Prostate gland (tissue), 2 donors: ENCODE measurements around the gene PLXDC2. TPM values are rescaled to one million over a fixed set of nuclear protein-coding genes. Genes with fewer than 3 reads are reported as not detected.

Source experiments
- DNase-seq: peaks from one replicate; pipeline ENCODE4 v3.0.0-alpha.2; 2019; ENCODE audit warnings: low spot score
- H3K27ac ChIP-seq, 2 donors: fragments of 200-600 bp; sonication (generic); 2 replicates each; pipeline ENCODE4 v1.5.1; 2017 to 2019
- H3K27me3 ChIP-seq: fragments of 200-600 bp; sonication (generic); replicated peaks from 2 replicates; pipeline ENCODE4 v1.5.1; 2019; ENCODE audit not compliant: insufficient read depth
- H3K36me3 ChIP-seq, 2 donors: fragments of 200-600 bp; sonication (generic); 1 replicate in 1 of 2; 2 replicates in 1 of 2; pipeline versions ENCODE4 v1.5.1 to v1.8.1; 2017 to 2019
- H3K4me1 ChIP-seq: fragments of 200-600 bp; sonication (generic); replicated peaks from 2 replicates; pipeline ENCODE4 v1.5.1; 2019
- H3K4me3 ChIP-seq, 2 donors: fragments of 200-600 bp; sonication (generic); 2 replicates each; pipeline ENCODE4 v1.5.1; 2017 to 2019
- H3K9me3 ChIP-seq: fragments of 200-600 bp; sonication (generic); 2 replicates; pipeline ENCODE4 v1.5.1; 2017
- CTCF ChIP-seq, 4 experiments: fragments of 200-600 bp in 2 of 4; fragments of 450-650 bp in 2 of 4; sonication (generic) in 2 of 4; IDR thresholded peaks; 1 replicate in 3 of 4; 2 replicates in 1 of 4; pipeline ENCODE4 v1.5.1; 2016 to 2019; ENCODE audit warnings: antibody characterized with exemption in 4 of 4, mild to moderate bottlenecking in 2 of 4, moderate library complexity in 2 of 4
- POLR2A ChIP-seq: fragments of 450-650 bp; IDR thresholded peaks from one replicate; pipeline ENCODE4 v1.6.1; 2016; ENCODE audit warnings: antibody characterized with exemption, mild to moderate bottlenecking
- POLR2AphosphoS5 ChIP-seq: sonication (generic); formaldehyde crosslinking; IDR thresholded peaks from one replicate; pipeline ENCODE4 v1.6.1; 2017; ENCODE audit warnings: antibody characterized with exemption
- WGBS: methylation state at CpG from one replicate; pipeline ENCODE4 v1.1.5; 2018; 5-methylcytosine and 5-hydroxymethylcytosine counted together
- intact Hi-C: fragments of 100-400 bp; cut with DNase I; formaldehyde crosslinking; loops from one replicate; pipeline ENCODE4 v1.14.2; 2022
- total RNA-seq, 2 donors: library from RNA; depleted of rRNA; stranded (reverse); fragments of >200 nt; gene quantifications; one replicate each; pipeline ENCODE4 v1.1.0, GENCODE V29; 2016

Gene PLXDC2
- total RNA-seq, 2 donors from 2014 or later = 19.6 to 83.6 TPM

GRCh38 chr10:20084451-20084850, 268.2 kb downstream of the PLXDC2 start:
- intact Hi-C loops = no loop called here
- Histone ChIP-seq H3K4me3 (no peak overlapping the region), H3K4me1 (no peaks in the 10 kb centered on the region), H3K27ac (no peak overlapping the region), H3K9me3 (no peaks in the 10 kb centered on the region), H3K27me3 (no peaks in the 10 kb centered on the region), H3K36me3 (no peaks in the 10 kb centered on the region)
- TF ChIP-seq CTCF (IDR thresholded peaks at IDR 0.05) (no peak), POLR2AphosphoS5 (no peak), POLR2A (no peak)
- 82% methylated on average over 2 of the region's 2 CpGs for WGBS
- no peak for DNase-seq

GRCh38 chr10:20085115-20085514, 268.9 kb downstream of the PLXDC2 start:
- TF ChIP-seq POLR2AphosphoS5 = no peak
- no peak for TF ChIP-seq POLR2A
- no peak for TF ChIP-seq CTCF (IDR thresholded peaks at IDR 0.05)
- intact Hi-C loops = no loop called here
- Histone ChIP-seq H3K4me3 (no peak overlapping the region), H3K9me3 (no peaks in the 10 kb centered on the region), H3K4me1 (no peaks in the 10 kb centered on the region), H3K27ac (no peak overlapping the region), H3K27me3 (no peaks in the 10 kb centered on the region), H3K36me3 (no peaks in the 10 kb centered on the region)
- no peak for DNase-seq
- 80% methylated on average over 5 of the region's 5 CpGs for WGBS

- Histone ChIP-seq H3K27me3 (no peaks in the 10 kb centered on the region), H3K36me3 (no peaks in the 10 kb centered on the region), H3K27ac (no peak overlapping the region), H3K9me3 (no peaks in the 10 kb centered on the region), H3K4me3 (no peak overlapping the region), H3K4me1 (no peaks in the 10 kb centered on the region)
- intact Hi-C loops = no loop called here
- no peak for TF ChIP-seq POLR2A
- no peak for TF ChIP-seq CTCF (IDR thresholded peaks at IDR 0.05)
- no peak for TF ChIP-seq POLR2AphosphoS5
- DNase-seq = no peak
- 91% methylated on average over 2 of the region's 2 CpGs for WGBS
Observed at GRCh38 chr10:20087353-20087752, 271.1 kb downstream of the PLXDC2 start.

- WGBS = 95% methylated on average over 1 of the region's 1 CpG
- no peaks in the 10 kb centered on the region for H3K9me3 ChIP-seq
- intact Hi-C loops = no loop called here
- H3K27ac ChIP-seq = no peak overlapping the region
- H3K4me3 ChIP-seq = no peak overlapping the region
- H3K4me1 ChIP-seq = no peaks in the 10 kb centered on the region
- H3K36me3 ChIP-seq = no peaks in the 10 kb centered on the region
- no peak for TF ChIP-seq POLR2AphosphoS5
- no peak for TF ChIP-seq POLR2A
- TF ChIP-seq CTCF (IDR thresholded peaks at IDR 0.05) = no peak
- no peak for DNase-seq
- H3K27me3 ChIP-seq = no peaks in the 10 kb centered on the region
Observed at GRCh38 chr10:20088061-20088701, 271.9 kb downstream of the PLXDC2 start.

- intact Hi-C loops = no loop called here
- TF ChIP-seq POLR2A (no peak), CTCF (IDR thresholded peaks at IDR 0.05) (no peak), POLR2AphosphoS5 (no peak)
- Histone ChIP-seq H3K27ac (no peak overlapping the region), H3K36me3 (no peaks in the 10 kb centered on the region), H3K4me3 (no peak overlapping the region), H3K4me1 (no peaks in the 10 kb centered on the region), H3K27me3 (no peaks in the 10 kb centered on the region), H3K9me3 (no peaks in the 10 kb centered on the region)
- DNase-seq = no peak
- 93% methylated on average over 3 of the region's 3 CpGs for WGBS
Observed at GRCh38 chr10:20089879-20090278, 273.6 kb downstream of the PLXDC2 start.
